Suppressor macrophage (primary cell): ENCODE results near the gene HSFX3.
"Not testable (repeated sequence)": the region's sequence is repeated elsewhere in the genome, so short reads cannot be mapped to it uniquely, and the experiment has no call there.

Experiments
- DNase-seq, 4 experiments: peaks; one replicate each; pipeline ENCODE4 v3.0.0-alpha.2; 2020 to 2022

The HSFX3 gene

GRCh38 chrX:149516604-149517003 lies 33.1 kb downstream of the HSFX3 start:
- no peak for DNase-seq

- peak in 3 of 4 experiments; percentile 27 to 36 (median 30) for DNase-seq
These were observed 33.6 kb downstream of the HSFX3 start for GRCh38 chrX:149515954-149516602.

- DNase-seq: peak in 1 of 4 experiments; percentile 12
These were observed 35.8 kb downstream of the HSFX3 start for GRCh38 chrX:149513825-149514428.

GRCh38 chrX:149512225-149512885 lies 37.4 kb downstream of the HSFX3 start:
- peak; percentile 62 to 71 (median 68) for DNase-seq

- no peak for DNase-seq
These were observed 38.6 kb downstream of the HSFX3 start for GRCh38 chrX:149511081-149511480.

GRCh38 chrX:149510386-149510785 lies 39.3 kb downstream of the HSFX3 start:
- peak in 3 of 4 experiments; percentile 37 to 49 (median 45) for DNase-seq

- DNase-seq: no peak
These were observed 41.3 kb downstream of the HSFX3 start for GRCh38 chrX:149508467-149508866.

- DNase-seq: no peak
These were observed 43.4 kb downstream of the HSFX3 start for GRCh38 chrX:149506349-149506748.

GRCh38 chrX:149505671-149506070 lies 44.1 kb downstream of the HSFX3 start:
- no peak for DNase-seq

- DNase-seq: peak; percentile 89 to 95 (median 92)
These were observed 44.6 kb downstream of the HSFX3 start, which contains the start of gene IDS for GRCh38 chrX:149504915-149505651. Gene IDS (minus strand): TSS chrX:149505306. CDS start chrX:149505137, 169 bp downstream.

GRCh38 chrX:149504226-149504914 lies 45.4 kb downstream of the HSFX3 start:
- DNase-seq: peak; percentile 37 to 66 (median 52)

- peak; percentile 33 to 73 (median 66) for DNase-seq
These were observed 46.3 kb downstream of the HSFX3 start for GRCh38 chrX:149503446-149503845.

GRCh38 chrX:149502923-149503322 lies 46.8 kb downstream of the HSFX3 start:
- DNase-seq: not testable (repeated sequence)

- no peak for DNase-seq
These were observed 50.0 kb downstream of the HSFX3 start for GRCh38 chrX:149499766-149500165.

- no peak for DNase-seq
These were observed 51.0 kb downstream of the HSFX3 start for GRCh38 chrX:149498767-149499166.
